Measurements from ENCODE around the gene WWC1.

- TF ChIP-seq, protein P1, sequence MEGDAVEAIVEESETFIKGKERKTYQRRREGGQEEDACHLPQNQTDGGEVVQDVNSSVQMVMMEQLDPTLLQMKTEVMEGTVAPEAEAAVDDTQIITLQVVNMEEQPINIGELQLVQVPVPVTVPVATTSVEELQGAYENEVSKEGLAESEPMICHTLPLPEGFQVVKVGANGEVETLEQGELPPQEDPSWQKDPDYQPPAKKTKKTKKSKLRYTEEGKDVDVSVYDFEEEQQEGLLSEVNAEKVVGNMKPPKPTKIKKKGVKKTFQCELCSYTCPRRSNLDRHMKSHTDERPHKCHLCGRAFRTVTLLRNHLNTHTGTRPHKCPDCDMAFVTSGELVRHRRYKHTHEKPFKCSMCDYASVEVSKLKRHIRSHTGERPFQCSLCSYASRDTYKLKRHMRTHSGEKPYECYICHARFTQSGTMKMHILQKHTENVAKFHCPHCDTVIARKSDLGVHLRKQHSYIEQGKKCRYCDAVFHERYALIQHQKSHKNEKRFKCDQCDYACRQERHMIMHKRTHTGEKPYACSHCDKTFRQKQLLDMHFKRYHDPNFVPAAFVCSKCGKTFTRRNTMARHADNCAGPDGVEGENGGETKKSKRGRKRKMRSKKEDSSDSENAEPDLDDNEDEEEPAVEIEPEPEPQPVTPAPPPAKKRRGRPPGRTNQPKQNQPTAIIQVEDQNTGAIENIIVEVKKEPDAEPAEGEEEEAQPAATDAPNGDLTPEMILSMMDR (IDR thresholded peaks at IDR 0.05): no peak
- no peak for TF ChIP-seq POLR2AphosphoS5 (IDR thresholded peaks at IDR 0.05; ENCODE audit: insufficient read depth in 1 of 2, low read depth in 1 of 2)
Measured at GRCh38 chr5:168347368-168348083, 56.1 kb downstream of the WWC1 start.

Data from vagina (tissue), 2 donors.